HG02642 (cell line): Measurements from ENCODE around the gene BANP.
"Not testable (repeated sequence)": the region's sequence is repeated elsewhere in the genome, so short reads cannot be mapped to it uniquely, and the experiment has no call there.

Experiments
- ATAC-seq: cut with Tn5 transposase; IDR thresholded peaks from one replicate; pipeline ENCODE4 v1.9.1; 2021; ENCODE audit warnings: mild to moderate bottlenecking; ENCODE audit not compliant: unreplicated experiment, poor library complexity

The BANP gene

DNA sequence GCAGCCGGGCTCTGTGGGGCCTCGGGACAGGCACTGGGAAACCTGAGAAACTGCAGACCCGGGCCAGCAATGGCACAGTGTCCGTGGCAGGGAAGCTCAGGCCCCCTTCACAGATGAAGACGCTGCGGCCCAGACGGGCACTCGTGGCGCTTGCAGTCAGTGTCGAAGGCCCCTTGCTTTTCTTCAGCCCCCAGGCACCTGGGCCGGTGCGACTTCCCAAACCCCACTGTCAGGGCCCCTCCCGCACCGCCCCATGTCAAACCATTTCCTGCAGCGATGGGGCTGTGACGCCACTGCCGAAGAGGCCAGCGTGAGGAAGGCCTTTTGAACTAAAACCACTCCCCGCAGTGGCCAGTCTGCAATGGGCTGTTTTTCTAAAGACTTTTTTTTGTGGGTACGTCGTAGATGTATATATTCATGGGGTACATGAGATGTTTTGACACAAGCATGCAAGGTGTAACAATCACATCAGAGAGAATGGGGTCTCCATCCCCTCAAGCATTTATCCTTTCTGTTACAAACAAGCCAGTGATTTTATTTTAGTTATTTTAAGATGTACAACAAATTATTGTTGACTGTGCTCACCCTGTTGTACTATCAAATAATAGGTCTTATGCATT is 159.8 kb downstream of the BANP start:
- not testable (repeated sequence) for ATAC-seq

DNA sequence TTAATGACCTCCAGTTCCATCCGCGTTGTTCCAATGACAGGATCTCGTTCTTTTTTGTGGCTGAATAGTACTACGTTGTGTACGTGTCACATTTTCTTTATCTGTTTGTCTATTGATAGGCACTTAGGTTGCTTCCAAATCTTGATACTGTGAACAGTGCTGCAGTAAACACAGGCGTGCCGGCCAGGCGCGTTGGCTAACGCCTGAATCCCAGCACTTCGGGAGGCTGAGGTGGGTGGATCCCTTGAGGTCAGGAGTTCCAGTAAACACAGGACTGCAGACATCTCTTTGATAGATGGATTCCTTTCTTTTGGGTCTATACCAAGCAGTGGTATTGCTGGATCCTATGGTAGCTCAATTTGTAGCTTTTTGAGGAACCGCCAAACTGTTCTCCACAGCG is 160.7 kb downstream of the BANP start:
- ATAC-seq = not testable (repeated sequence)

DNA sequence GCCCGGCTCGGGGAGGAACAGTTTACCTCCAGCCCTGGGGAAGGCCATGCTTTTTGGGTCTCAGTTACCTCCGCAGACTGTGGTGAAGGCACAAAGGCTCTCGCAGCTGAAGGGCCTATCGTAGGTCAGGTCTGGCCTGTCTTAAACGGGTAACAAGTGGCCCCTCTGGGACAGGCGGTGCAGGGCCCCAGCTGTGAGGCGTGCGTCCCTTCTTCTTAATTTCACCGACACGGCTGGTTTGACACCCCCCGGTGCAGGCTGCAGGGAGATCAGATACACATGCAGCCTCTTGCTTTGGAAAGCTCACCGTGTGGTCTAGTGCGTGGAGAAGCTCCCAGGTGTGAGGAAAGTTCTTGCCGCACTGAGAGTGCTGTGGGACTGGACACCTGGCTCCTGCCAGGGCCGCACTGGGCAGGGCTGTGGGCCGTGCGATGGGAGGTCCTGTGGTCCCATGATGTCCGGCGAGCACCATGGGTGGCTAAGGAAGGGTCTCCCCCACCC is 162.4 kb downstream of the BANP start:
- ATAC-seq = no peak

DNA sequence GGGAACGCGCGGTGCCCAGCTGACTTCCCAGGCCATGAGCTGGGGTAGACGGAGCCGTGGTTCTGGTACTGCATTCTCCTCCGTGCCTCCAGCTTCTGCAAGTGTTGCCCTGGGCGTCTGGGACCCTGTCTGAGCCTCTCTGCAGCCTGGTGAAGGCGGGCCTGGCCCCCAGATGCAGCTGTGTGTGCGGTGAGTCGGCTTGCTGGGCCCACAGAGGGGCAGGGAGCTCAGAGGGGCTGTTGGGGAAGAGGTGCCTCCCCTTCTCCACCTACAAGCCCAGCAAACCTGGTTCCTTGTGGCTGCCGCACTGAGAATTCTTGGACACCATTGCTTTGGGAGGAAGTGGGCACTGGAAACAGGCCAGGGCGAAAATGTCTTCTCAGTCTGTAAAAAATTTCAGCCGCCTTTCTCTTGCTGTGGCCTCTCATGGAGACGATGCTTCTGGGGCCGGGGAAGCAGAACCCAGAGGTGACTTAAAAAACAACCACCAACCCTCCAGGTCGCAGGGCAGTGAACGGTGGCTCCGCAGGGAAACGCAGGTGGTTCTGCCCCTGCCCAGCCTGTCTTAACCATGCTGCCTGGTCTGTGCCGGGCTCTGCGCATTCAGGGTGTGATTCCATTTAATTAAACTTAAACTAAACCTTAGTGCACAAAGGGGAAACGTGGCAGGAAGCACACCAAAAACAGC is 163.5 kb downstream of the BANP start:
- ATAC-seq = not testable (repeated sequence)

DNA sequence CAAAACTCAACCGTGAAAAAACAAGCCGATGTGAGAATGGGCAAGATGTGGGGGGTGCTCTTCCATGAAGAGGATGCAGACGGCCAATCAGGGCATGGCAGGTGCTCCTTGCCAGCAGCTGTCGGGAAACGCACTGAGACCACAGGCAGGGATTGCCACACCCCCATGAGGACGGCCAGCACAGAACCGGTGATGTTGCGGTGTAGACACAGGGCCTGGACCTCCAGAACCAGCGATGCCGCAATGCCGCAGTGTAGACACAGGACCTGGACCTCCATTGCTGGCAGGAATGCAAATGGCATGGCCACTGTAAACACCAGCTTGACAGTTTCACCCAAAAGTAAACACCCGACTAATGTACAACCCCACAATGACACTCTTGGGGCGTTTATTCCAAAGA is 164.9 kb downstream of the BANP start:
- no peak for ATAC-seq

DNA sequence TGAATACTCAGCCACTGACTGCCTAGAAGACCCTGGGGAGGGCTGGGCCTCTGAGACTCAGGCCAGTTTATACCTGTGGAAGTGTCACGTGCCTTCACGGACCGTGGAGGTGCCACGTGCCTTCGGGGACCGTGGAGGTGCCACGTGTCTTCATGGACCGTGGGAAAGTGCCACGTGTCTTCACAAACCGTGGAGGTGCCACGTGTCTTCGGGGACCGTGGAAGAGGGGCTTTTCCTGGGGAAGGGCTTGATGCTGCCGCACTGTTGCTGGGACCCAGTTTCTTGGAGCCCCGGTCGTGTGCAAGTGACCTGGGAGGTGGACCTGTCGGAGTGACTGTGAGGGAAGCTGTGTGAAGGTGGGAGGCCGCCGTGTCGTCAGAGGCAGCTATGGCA is 166.2 kb downstream of the BANP start:
- no peak for ATAC-seq

DNA sequence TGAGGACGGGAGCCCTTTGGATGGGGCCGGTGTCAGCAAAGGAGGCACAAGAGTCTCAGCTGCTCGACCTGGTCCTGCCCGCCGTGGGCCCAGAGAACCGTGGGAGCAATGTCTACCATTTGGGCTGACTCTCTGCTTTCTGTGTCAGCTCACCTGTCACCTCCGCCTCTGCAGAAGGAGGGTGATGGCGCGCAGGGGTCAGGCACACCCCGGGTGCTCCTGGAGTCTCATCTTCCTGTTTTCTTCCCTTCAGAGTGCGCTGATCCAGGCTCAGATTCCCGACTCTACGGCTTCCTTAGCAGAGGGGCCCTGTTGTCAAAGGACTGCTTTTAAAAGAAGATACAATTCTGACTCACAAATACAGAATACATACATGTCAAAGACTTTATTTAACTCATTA is 167.1 kb downstream of the BANP start:
- ATAC-seq = no peak

DNA sequence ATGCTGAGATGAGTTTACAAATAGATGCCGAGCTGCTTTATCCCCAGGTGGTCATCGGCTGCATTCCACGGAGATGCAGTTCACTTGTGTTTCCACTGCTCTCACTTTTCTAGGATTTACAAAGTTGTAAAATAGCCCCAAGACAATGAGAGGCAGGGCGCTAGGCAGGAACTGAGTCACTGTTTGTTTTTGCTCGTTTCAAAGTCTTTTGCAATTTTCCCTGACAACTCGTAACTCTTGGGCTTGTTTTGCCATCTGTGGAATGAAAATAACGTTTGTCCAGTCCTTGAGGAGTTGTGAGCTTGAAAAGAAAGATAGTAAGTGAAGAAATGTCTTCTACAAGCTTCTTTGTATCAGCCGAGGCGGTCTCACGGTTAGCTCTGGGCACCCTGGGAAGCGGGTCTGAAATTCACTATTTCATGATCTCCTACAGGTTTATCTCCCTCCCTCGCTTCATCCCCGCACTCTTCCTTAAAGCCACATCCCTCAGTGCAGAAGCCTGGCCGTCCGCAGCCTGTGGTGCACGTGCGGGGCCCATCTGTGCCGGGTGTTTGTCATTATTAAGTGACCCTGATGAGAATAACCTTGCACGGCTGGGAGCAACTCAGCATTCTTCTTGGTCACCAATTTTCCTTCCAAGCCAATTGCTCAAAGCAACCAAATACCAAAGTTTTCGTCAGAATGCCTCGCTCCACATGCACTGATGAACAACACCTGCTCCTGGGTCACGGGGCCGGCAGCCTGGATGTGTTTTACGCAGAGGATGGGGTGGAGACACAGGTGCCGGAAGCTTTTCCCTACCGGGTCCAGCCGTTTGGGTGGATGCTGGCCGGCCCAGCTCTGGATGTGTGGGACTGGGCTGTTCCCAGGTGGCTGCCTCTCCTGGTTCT is 167.9 kb downstream of the BANP start:
- not testable (repeated sequence) for ATAC-seq

DNA sequence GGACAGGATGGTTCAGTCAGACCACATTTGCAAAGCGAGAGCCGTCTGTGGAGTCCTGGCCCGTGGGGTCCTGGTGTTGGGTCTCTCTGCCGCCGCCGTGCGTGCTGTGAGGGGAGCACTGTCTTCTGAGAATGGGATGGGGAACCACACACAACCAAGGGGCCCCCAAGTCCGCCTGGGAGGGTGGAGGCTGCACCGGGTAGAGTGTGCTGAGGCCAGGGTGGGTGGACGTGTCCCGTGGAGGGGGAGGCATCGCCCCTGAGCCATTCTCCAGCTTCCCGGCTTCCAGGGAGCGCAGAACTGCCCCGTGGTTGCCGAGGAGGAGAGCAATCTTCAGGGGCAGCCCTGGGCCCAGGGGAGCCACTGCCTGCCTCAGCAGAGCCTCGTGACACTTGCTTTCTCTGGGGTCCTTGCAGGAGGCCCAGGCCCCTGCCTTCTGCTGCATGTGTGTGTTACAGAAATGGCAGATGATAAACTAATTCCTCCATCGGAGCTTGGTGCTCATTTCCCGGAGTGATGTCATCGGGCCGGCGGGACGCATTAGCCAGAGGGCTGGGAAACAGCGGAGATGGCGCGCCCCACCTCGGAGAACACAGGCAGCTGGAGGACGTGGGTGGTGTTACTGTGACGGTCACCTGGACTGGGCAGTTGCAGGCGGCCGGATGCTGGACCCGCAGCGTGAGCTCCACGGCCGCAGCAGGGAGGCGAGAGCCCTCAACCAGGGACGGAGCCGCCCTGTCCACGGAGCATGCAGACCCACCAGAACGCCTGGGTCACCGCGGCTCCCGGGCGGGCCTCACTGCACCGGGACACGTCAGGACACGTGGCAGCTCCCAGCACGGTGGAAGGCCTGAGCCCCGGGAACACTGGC is 168.9 kb downstream of the BANP start:
- ATAC-seq = not testable (repeated sequence)

DNA sequence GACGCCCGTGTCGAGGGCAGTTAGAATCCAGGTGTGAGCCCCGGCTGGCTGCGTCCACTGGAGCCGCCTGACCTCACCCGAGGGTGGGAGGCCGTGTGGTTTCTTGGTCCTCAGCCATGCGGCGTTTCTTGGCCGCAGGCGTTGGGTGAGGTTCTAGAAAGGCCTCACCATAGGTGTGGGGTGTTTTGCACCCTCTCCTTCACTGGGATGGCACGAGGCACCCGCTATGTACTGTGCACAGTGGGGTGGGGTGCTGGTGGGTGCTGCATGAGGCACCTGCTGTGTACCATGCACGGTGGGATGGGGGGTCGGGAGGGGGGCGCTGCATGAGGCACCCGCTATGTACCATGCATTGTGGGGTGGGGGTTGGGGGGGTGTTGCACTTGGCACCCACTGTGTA is 169.6 kb downstream of the BANP start:
- ATAC-seq = no peak

DNA sequence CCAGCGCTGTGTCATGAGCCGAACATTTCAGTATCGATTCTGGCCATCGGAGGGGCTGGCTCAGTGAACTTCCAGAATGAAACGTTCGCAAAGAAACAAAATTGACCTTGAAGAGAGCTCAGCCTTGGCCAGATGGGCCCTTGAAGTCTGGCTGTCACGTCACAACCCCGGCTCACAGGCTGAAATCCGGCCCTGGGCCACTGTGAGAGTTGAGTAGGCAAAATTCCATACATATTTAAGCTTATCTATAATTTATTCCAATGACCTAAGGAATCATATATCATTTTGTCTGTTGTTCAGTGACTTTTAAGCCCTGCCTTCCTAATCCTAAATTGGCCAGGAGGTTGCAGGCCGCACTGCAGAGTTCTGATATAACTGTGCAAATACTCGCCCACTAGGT is 170.2 kb downstream of the BANP start:
- not testable (repeated sequence) for ATAC-seq

DNA sequence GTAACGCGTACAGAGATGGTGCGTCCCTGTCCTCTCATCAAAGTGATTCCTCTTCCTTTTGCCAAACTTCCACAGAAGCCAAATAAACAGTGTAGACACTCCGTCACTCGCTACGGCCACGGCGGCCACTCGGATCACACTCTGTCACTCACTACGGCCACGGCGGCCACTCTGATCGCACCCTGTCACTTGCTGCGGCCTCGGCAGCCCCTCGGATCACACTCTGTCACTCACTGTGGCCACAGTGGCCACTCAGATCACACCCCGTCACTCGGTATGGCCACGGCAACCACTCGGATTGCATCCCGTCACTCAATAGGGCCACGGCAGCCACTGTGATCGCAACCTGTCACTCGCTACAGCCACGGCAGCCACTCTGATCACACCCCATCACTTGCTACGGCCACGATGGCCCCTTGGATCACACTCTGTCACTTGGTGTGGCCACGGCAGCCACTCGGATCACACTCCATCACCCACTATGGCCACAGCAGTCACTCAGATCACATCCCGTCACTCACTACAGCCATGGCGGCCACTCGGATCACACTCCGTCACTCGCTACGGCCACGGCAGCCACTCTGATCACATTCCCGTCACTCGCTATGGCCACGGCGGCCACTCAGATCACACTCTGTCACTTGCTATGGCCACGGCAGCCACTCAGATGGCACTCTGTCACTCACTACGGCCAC is 170.8 kb downstream of the BANP start:
- ATAC-seq = no peak
